ENCODE results near the gene AMBRA1. TPM values are rescaled to one million over a fixed set of nuclear protein-coding genes. Genes with fewer than 3 reads are reported as not detected.

AMBRA1 gene
- polyA plus RNA-seq, 1 of the 3 experiments (the other 2 are of a cell fraction) = 10.4 TPM

DNA sequence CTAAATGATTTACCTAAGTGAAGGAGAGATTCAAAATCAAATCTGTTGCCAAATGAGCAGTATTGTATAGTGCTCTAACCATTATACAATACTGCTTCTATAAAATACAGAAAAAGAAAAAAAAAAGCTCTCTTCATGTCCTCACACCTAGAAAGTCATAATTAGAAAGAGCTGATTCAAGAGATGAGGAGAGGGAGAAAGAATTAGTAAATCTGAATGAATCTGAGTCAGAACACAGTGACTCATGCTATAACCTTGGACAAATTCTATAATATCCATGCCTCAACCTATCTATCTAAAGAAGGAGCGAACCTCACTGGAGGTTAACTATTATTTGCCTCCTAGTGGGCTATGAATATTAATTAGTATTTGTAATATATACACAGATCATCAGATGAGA is 29.4 kb downstream of the AMBRA1 start:
- CTCF ChIA-PET = interaction anchor here (1.1 kb wide), 1 partner anchor 176 kb away, joined by 3 read pairs; no protein-coding TSS in a partner anchor
- H3K79me2 ChIP-seq (ENCODE audit: insufficient read depth) = peaks cover 88% of the 10 kb centered on the region

More for the DNA sequence above, 29.4 kb downstream of the AMBRA1 start:
- DNase-seq = no peak
- no peaks in the 10 kb centered on the region for H3K27me3 ChIP-seq (ENCODE audit: insufficient read depth)
- H3K9me2 ChIP-seq = no peaks in the 10 kb centered on the region
- no peaks in the 10 kb centered on the region for H3K36me3 ChIP-seq (replicated peaks in 1 of 2; ENCODE audit: control insufficient read depth in 1 of 2, insufficient read depth in 2 of 2, low read length in 1 of 2)
- H3K4me1 ChIP-seq (ENCODE audit: control insufficient read depth in 1 of 2, insufficient read depth in 2 of 2, low read depth in 1 of 2, low read length in 1 of 2) = peaks cover 0 to 23% of the 10 kb centered on the region in 2 experiments; a peak in 3 of 4 replicates
- H3K9me3 ChIP-seq = no peaks in the 10 kb centered on the region
- WGBS (ENCODE audit: low lambda C conversion rate) = 47% methylated on average over 1 of the region's 1 CpG
- H3K4me3 ChIP-seq (ENCODE audit: low read depth in 2 of 2, low read length in 1 of 2) = no peak overlapping the region
- H2AFZ ChIP-seq (ENCODE audit: low read depth) = no peak overlapping the region
- POLR2A ChIA-PET = no interaction called here
- H3F3A ChIP-seq (replicated peaks; ENCODE audit: insufficient read depth) = peaks cover 19% of the 10 kb centered on the region
- H4K20me1 ChIP-seq (ENCODE audit: insufficient read depth) = peaks cover 57% of the 10 kb centered on the region
- TF ChIP-seq GATA2 (CRISPR knock-in tag; IDR thresholded peaks at IDR 0.05) (no peak), EP300 (IDR thresholded peaks at IDR 0.05; ENCODE audit: borderline replicate concordance in 1 of 2, low read depth in 1 of 2, low read length in 1 of 2) (no peak), RAD21 (IDR thresholded peaks at IDR 0.05; ENCODE audit: low read length) (no peak), USF2 (IDR thresholded peaks at IDR 0.05; ENCODE audit: borderline replicate concordance, low read depth, low read length) (no peak), ELF1 (IDR thresholded peaks at IDR 0.05) (no peak), FOXM1 (IDR thresholded peaks at IDR 0.05; ENCODE audit: low read depth) (no peak), IRF3 (IDR thresholded peaks at IDR 0.05; ENCODE audit: low read depth, low read length) (no peak), CHD2 (IDR thresholded peaks at IDR 0.05; ENCODE audit: low read length, partially characterized antibody) (no peak), FOSL2 (IDR thresholded peaks at IDR 0.05; ENCODE audit: borderline replicate concordance, low read depth) (peak; percentile 82), NFIC (IDR thresholded peaks at IDR 0.05; ENCODE audit: borderline replicate concordance) (no peak), JUND (IDR thresholded peaks at IDR 0.05) (peak; percentile 72), GABPA (IDR thresholded peaks at IDR 0.05; ENCODE audit: low read depth) (no peak)
- TF ChIP-seq, protein P1, sequence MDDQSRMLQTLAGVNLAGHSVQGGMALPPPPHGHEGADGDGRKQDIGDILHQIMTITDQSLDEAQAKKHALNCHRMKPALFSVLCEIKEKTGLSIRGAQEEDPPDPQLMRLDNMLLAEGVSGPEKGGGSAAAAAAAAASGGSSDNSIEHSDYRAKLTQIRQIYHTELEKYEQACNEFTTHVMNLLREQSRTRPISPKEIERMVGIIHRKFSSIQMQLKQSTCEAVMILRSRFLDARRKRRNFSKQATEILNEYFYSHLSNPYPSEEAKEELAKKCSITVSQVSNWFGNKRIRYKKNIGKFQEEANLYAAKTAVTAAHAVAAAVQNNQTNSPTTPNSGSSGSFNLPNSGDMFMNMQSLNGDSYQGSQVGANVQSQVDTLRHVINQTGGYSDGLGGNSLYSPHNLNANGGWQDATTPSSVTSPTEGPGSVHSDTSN (IDR thresholded peaks at IDR 0.05) = no peak
- TF ChIP-seq, protein P2, sequence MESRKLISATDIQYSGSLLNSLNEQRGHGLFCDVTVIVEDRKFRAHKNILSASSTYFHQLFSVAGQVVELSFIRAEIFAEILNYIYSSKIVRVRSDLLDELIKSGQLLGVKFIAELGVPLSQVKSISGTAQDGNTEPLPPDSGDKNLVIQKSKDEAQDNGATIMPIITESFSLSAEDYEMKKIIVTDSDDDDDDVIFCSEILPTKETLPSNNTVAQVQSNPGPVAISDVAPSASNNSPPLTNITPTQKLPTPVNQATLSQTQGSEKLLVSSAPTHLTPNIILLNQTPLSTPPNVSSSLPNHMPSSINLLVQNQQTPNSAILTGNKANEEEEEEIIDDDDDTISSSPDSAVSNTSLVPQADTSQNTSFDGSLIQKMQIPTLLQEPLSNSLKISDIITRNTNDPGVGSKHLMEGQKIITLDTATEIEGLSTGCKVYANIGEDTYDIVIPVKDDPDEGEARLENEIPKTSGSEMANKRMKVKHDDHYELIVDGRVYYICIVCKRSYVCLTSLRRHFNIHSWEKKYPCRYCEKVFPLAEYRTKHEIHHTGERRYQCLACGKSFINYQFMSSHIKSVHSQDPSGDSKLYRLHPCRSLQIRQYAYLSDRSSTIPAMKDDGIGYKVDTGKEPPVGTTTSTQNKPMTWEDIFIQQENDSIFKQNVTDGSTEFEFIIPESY (IDR thresholded peaks at IDR 0.05; ENCODE audit: borderline replicate concordance, low read depth) = no peak
- H3K4me2 ChIP-seq = 0 out of 2 replicates have a peak overlapping the region, but pooled peaks have one; percentile 23
- no peak overlapping the region for H3K9ac ChIP-seq
- H3K27ac ChIP-seq (ENCODE audit: low read depth in 2 of 2, low read length in 1 of 2) = peak overlapping the region in 1 of 2 experiments; percentile 52; a peak in 2 of 4 replicates
